ENCODE results near the gene MAPT.

Gene MAPT

DNA sequence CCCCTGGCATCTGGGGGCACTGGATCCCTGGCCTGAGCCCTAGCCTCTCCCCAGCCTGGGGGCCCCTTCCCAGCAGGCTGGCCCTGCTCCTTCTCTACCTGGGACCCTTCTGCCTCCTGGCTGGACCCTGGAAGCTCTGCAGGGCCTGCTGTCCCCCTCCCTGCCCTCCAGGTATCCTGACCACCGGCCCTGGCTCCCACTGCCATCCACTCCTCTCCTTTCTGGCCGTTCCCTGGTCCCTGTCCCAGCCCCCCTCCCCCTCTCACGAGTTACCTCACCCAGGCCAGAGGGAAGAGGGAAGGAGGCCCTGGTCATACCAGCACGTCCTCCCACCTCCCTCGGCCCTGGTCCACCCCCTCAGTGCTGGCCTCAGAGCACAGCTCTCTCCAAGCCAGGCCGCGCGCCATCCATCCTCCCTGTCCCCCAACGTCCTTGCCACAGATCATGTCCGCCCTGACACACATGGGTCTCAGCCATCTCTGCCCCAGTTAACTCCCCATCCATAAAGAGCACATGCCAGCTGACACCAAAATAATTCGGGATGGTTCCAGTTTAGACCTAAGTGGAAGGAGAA lies 118.2 kb downstream of the MAPT start:
- TF ChIP-seq, protein P1, sequence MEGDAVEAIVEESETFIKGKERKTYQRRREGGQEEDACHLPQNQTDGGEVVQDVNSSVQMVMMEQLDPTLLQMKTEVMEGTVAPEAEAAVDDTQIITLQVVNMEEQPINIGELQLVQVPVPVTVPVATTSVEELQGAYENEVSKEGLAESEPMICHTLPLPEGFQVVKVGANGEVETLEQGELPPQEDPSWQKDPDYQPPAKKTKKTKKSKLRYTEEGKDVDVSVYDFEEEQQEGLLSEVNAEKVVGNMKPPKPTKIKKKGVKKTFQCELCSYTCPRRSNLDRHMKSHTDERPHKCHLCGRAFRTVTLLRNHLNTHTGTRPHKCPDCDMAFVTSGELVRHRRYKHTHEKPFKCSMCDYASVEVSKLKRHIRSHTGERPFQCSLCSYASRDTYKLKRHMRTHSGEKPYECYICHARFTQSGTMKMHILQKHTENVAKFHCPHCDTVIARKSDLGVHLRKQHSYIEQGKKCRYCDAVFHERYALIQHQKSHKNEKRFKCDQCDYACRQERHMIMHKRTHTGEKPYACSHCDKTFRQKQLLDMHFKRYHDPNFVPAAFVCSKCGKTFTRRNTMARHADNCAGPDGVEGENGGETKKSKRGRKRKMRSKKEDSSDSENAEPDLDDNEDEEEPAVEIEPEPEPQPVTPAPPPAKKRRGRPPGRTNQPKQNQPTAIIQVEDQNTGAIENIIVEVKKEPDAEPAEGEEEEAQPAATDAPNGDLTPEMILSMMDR (IDR thresholded peaks at IDR 0.05), result no peak

DNA sequence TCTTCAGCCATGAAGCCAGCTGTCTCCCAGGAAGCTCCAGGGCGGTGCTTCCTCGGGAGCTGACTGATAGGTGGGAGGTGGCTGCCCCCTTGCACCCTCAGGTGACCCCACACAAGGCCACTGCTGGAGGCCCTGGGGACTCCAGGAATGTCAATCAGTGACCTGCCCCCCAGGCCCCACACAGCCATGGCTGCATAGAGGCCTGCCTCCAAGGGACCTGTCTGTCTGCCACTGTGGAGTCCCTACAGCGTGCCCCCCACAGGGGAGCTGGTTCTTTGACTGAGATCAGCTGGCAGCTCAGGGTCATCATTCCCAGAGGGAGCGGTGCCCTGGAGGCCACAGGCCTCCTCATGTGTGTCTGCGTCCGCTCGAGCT lies 118.8 kb downstream of the MAPT start:
- TF ChIP-seq, protein P1 (IDR thresholded peaks at IDR 0.05), result no peak

DNA sequence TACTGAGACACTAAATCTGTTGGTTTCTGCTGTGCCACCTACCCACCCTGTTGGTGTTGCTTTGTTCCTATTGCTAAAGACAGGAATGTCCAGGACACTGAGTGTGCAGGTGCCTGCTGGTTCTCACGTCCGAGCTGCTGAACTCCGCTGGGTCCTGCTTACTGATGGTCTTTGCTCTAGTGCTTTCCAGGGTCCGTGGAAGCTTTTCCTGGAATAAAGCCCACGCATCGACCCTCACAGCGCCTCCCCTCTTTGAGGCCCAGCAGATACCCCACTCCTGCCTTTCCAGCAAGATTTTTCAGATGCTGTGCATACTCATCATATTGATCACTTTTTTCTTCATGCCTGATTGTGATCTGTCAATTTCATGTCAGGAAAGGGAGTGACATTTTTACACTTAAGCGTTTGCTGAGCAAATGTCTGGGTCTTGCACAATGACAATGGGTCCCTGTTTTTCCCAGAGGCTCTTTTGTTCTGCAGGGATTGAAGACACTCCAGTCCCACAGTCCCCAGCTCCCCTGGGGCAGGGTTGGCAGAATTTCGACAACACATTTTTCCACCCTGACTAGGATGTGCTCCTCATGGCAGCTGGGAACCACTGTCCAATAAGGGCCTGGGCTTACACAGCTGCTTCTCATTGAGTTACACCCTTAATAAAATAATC lies 119.3 kb downstream of the MAPT start:
- TF ChIP-seq, protein P1 (IDR thresholded peaks at IDR 0.05), result no peak

DNA sequence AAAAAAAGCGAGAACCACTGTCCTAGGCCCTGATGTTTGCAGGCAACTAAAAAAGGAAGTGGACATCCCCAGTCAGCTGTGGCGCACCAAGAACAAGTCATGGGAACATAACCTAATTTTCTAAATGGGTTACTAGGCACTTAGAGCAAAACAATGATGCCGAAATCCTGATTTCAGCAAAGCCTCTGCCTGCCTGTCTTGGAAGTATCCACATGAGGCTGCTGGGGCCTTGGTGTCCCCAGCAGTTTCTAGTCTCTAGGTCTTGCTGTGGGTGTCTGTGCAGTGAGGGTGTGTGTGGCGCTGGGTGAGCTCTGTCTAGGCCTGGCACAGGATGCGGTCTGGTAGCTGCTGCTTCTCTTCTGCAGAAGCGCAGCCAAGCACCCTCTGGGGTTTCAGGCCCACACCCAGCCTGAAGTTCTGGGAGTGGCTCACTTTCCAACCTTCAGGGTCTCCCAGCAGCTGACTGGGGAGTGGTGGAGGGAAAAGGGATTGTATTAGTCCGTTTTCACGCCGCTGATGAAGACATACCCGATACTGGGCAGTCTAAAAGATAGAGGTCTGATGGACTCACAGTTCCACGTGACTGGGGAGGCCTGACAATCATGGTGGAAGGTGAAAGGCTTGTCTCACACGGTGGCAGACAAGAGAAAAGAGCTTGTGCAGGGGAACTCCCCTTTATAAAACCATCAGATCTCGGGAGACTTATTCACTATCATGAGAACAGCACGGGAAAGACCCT lies 125.8 kb downstream of the MAPT start:
- TF ChIP-seq, protein P1 (IDR thresholded peaks at IDR 0.05), result no peak

DNA sequence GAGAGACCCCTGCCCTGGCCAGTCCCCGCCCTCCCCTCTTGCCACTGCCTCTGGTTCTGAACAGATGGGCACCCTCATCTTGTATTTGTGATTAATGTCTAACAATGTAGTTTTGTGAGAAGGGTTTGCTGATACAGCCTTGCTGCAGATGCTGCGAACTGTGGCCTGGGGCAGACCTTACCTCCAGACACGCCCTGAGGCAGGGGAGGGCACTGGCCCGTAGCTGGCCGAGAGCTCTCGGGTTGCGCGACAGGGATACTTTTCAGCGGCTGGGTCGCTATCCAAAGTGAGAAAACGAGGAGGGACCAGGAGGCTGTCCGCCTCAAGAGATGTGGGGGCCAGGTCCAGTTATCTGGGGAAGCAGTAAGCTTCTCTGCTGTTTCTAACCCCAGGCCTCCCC lies 126.6 kb downstream of the MAPT start:
- TF ChIP-seq, protein P1 (IDR thresholded peaks at IDR 0.05), result no peak

DNA sequence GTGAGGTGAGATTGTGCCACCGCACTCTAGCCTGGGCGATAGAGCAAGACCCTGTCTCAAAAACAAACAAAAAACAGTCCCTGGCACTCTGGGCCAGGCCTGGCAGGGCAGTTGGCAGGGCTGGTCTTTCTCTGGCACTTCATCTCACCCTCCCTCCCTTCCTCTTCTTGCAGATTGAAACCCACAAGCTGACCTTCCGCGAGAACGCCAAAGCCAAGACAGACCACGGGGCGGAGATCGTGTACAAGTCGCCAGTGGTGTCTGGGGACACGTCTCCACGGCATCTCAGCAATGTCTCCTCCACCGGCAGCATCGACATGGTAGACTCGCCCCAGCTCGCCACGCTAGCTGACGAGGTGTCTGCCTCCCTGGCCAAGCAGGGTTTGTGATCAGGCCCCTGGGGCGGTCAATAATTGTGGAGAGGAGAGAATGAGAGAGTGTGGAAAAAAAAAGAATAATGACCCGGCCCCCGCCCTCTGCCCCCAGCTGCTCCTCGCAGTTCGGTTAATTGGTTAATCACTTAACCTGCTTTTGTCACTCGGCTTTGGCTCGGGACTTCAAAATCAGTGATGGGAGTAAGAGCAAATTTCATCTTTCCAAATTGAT lies 129.5 kb downstream of the MAPT start:
- TF ChIP-seq, protein P1 (IDR thresholded peaks at IDR 0.05), result no peak

DNA sequence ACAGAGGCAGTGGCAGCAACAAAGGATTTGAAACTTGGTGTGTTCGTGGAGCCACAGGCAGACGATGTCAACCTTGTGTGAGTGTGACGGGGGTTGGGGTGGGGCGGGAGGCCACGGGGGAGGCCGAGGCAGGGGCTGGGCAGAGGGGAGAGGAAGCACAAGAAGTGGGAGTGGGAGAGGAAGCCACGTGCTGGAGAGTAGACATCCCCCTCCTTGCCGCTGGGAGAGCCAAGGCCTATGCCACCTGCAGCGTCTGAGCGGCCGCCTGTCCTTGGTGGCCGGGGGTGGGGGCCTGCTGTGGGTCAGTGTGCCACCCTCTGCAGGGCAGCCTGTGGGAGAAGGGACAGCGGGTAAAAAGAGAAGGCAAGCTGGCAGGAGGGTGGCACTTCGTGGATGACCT lies 130.2 kb downstream of the MAPT start:
- TF ChIP-seq, protein P1 (IDR thresholded peaks at IDR 0.05), result no peak

Measured in LNCAP (cell line).